A673 (cell line): ENCODE results near the gene IL11RA. TPM values are rescaled to one million over a fixed set of nuclear protein-coding genes. Genes with fewer than 3 reads are reported as not detected.
A peak's percentile ranks its signal among the peaks of the same experiment; 100 is the strongest.
"Not testable (repeated sequence)": the region's sequence is repeated elsewhere in the genome, so short reads cannot be mapped to it uniquely, and the experiment has no call there.

Experiments
- BruUV-seq: library from RNA; stranded (reverse); fragments of 400-500 nt; replicated peaks from 2 replicates; lab custom pipeline; 2021; lab: Mats Ljungman, UMichigan
- CTCF ChIA-PET: fragments of 300-600 bp; sonication (Branson Sonifier 250); formaldehyde crosslinking; loops from one replicate; lab custom pipeline; 2022; ENCODE audit warnings: antibody characterized with exemption; lab: Charles Lee
- POLR2A ChIA-PET: fragments of 300-600 bp; sonication (Branson Sonifier 250); formaldehyde crosslinking; loops from one replicate; lab custom pipeline; 2022; ENCODE audit warnings: antibody characterized with exemption; ENCODE audit not compliant: low non-redundant PET; lab: Charles Lee
- DNase-seq: peaks from one replicate; pipeline ENCODE4 v3.0.0-alpha.2; 2015; ENCODE audit warnings: low spot score
- H3K27ac ChIP-seq: fragments of 200-600 bp; sonication (generic); 2 replicates; pipeline ENCODE4 v1.5.1; 2016; ENCODE audit warnings: mixed run types, low read depth, mild to moderate bottlenecking, mixed read lengths, antibody characterized with exemption, low read length; ENCODE audit not compliant: poor library complexity, severe bottlenecking
- H3K27me3 ChIP-seq: fragments of 200-600 bp; sonication (generic); replicated peaks from 2 replicates; pipeline ENCODE4 v1.6.1; 2017; ENCODE audit warnings: mixed run types, low read depth, mild to moderate bottlenecking, mixed read lengths, antibody characterized with exemption, low read length; ENCODE audit not compliant: insufficient read depth, poor library complexity
- H3K36me3 ChIP-seq: fragments of 200-600 bp; sonication (generic); 2 replicates; pipeline ENCODE4 v1.6.1; 2016; ENCODE audit warnings: mixed run types, mild to moderate bottlenecking, mixed read lengths, antibody characterized with exemption, low read length; ENCODE audit not compliant: insufficient read depth, poor library complexity, severe bottlenecking
- H3K4me1 ChIP-seq: fragments of 200-600 bp; sonication (generic); 2 replicates; pipeline ENCODE4 v1.6.1; 2017; ENCODE audit warnings: mixed run types, mild to moderate bottlenecking, mixed read lengths, antibody characterized with exemption, low read length; ENCODE audit not compliant: insufficient read depth, poor library complexity, severe bottlenecking
- H3K4me3 ChIP-seq: fragments of 200-600 bp; sonication (generic); 2 replicates; pipeline ENCODE4 v1.5.1; 2016; ENCODE audit warnings: low read depth, mixed run types, mild to moderate bottlenecking, mixed read lengths, low read length; ENCODE audit not compliant: poor library complexity, severe bottlenecking
- H3K9me3 ChIP-seq: fragments of 200-600 bp; sonication (generic); 2 replicates; pipeline ENCODE4 v1.6.1; 2016; ENCODE audit warnings: mixed run types, low read depth, mild to moderate bottlenecking, mixed read lengths, antibody characterized with exemption, low read length; ENCODE audit not compliant: poor library complexity, severe bottlenecking
- CTCF ChIP-seq: fragments of 300-800, 200-600 bp; sonication (generic); conservative IDR thresholded peaks from 2 replicates; pipeline ENCODE4 v1.5.1; 2017; ENCODE audit warnings: low read depth, mild to moderate bottlenecking, antibody characterized with exemption, low read length, moderate library complexity, mixed read lengths
- EZH2 ChIP-seq: fragments of 200-600 bp; sonication (generic); IDR thresholded peaks from 2 replicates; pipeline ENCODE4 v1.6.1; 2017; ENCODE audit warnings: borderline replicate concordance, low read depth, mild to moderate bottlenecking, mixed read lengths, antibody characterized with exemption, low read length; ENCODE audit not compliant: poor library complexity, severe bottlenecking
- intact Hi-C: fragments of 100-400 bp; cut with micrococcal nuclease; formaldehyde crosslinking; loops from one replicate; pipeline ENCODE4 v1.10.0; 2022; ENCODE audit not compliant: unreplicated experiment
- total RNA-seq: library from RNA; stranded (reverse); gene quantifications from 2 replicates; pipeline ENCODE4 v1.2.3, GENCODE V29; 2021

Gene IL11RA
- total RNA-seq, 1 experiment from 2014 or later: 5.6 TPM

GRCh38 chr9:34638138-34638445 is 13.9 kb upstream of the IL11RA start:
- Histone ChIP-seq H3K4me1 (peaks cover 6% of the 10 kb centered on the region), H3K27ac (peak overlapping the region; percentile 87), H3K9me3 (no peaks in the 10 kb centered on the region), H3K36me3 (peaks cover 14% of the 10 kb centered on the region), H3K27me3 (no peaks in the 10 kb centered on the region), H3K4me3 (peak overlapping the region; percentile 76)
- ChIA-PET POLR2A (no interaction called here), CTCF (no interaction called here)
- no peak for DNase-seq
- intact Hi-C loops: no loop called here
- no peak for TF ChIP-seq CTCF
- no TSS peak for BruUV-seq

GRCh38 chr9:34639322-34639721 is 12.7 kb upstream of the IL11RA start:
- CTCF ChIA-PET, POLR2A ChIA-PET, H3K27me3 ChIP-seq, BruUV-seq, DNase-seq, H3K27ac ChIP-seq, H3K4me3 ChIP-seq, H3K9me3 ChIP-seq, intact Hi-C loops, H3K4me1 ChIP-seq: not testable (repeated sequence)
- peaks cover 14% of the 10 kb centered on the region for H3K36me3 ChIP-seq

- Histone ChIP-seq H3K27ac (peak overlapping the region; percentile 55), H3K4me1 (peaks cover 8% of the 10 kb centered on the region), H3K27me3 (no peaks in the 10 kb centered on the region), H3K4me3 (no peak overlapping the region), H3K9me3 (no peaks in the 10 kb centered on the region), H3K36me3 (peaks cover under 1% of the 10 kb centered on the region)
- DNase-seq: peak; percentile 47
- no TSS peak for BruUV-seq
- intact Hi-C loops: no loop called here
- POLR2A ChIA-PET: no interaction called here
- TF ChIP-seq CTCF (no peak), EZH2 (no peak)
- CTCF ChIA-PET: no interaction called here
Measured at GRCh38 chr9:34642679-34643078, 9.3 kb upstream of the IL11RA start.

- DNase-seq: no peak
- H3K4me1 ChIP-seq: peaks cover 8% of the 10 kb centered on the region
- TF ChIP-seq CTCF (no peak), EZH2 (no peak)
- BruUV-seq: no TSS peak
- ChIA-PET POLR2A (no interaction called here), CTCF (interaction anchor here (1.0 kb wide), 1 partner anchor 15 kb away, joined by 3 read pairs; no protein-coding TSS in a partner anchor)
- no peak overlapping the region for H3K27ac ChIP-seq
- no peaks in the 10 kb centered on the region for H3K27me3 ChIP-seq
- no peaks in the 10 kb centered on the region for H3K9me3 ChIP-seq
- H3K36me3 ChIP-seq: peaks cover 17% of the 10 kb centered on the region
- intact Hi-C loops: no loop called here
- no peak overlapping the region for H3K4me3 ChIP-seq
Measured at GRCh38 chr9:34644766-34645314, 7.1 kb upstream of the IL11RA start.
